Type B pancreatic cell (in vitro differentiated cells): Measurements from ENCODE around the gene CDK18. TPM values are rescaled to one million over a fixed set of nuclear protein-coding genes. Genes with fewer than 3 reads are reported as not detected.

ENCODE experiments used
- DNase-seq: peaks from one replicate; pipeline ENCODE4 v3.0.0; 2021; ENCODE audit warnings: mixed read lengths; ENCODE audit not compliant: unreplicated experiment; ENCODE audit errors: extremely low spot score
- H3K27ac Mint-ChIP-seq: 2 replicates; pipeline ENCODE4 v1.8.0; 2021; ENCODE audit warnings: mild to moderate bottlenecking, mixed read lengths
- H3K27me3 Mint-ChIP-seq: 2 replicates; pipeline ENCODE4 v1.8.0; 2021; ENCODE audit warnings: mixed read lengths
- H3K36me3 Mint-ChIP-seq: 2 replicates; pipeline ENCODE4 v1.8.0; 2021; ENCODE audit warnings: mixed read lengths
- H3K4me1 Mint-ChIP-seq: one replicate; pipeline ENCODE4 v1.8.0; 2021; ENCODE audit warnings: mixed read lengths; ENCODE audit not compliant: unreplicated experiment
- H3K4me3 Mint-ChIP-seq: 2 replicates; pipeline ENCODE4 v1.8.0; 2021; ENCODE audit warnings: mild to moderate bottlenecking, mixed read lengths
- H3K9me3 Mint-ChIP-seq: 2 replicates; pipeline ENCODE4 v1.8.0; 2021; ENCODE audit warnings: mixed read lengths
- CTCF ChIP-seq: fragments of 200-600 bp; sonication (generic); conservative IDR thresholded peaks from 2 replicates; pipeline ENCODE4 v1.5.0; 2021; ENCODE audit warnings: antibody characterized with exemption, mild to moderate bottlenecking
- total RNA-seq: library from RNA; stranded (reverse); gene quantifications from 2 replicates; pipeline ENCODE4 v1.2.1, GENCODE V29; 2021; ENCODE audit warnings: low replicate concordance

The CDK18 gene
- total RNA-seq, 1 donor from 2014 or later = 19.3 TPM

- no peak for DNase-seq
- Mint-ChIP-seq H3K9me3 (no peaks in the 10 kb centered on the region), H3K4me1 (peaks cover 17% of the 10 kb centered on the region), H3K36me3 (no peaks in the 10 kb centered on the region), H3K27ac (no peak overlapping the region), H3K4me3 (no peak overlapping the region), H3K27me3 (peaks cover 6% of the 10 kb centered on the region)
- no peak for TF ChIP-seq CTCF
These were observed 24.0 kb downstream of the CDK18 start for GRCh38 chr1:205528446-205528886.

- peak; percentile 90 for DNase-seq
- Mint-ChIP-seq H3K9me3 (no peaks in the 10 kb centered on the region), H3K4me3 (no peak overlapping the region), H3K27ac (peak overlapping the region; percentile 39), H3K27me3 (peaks cover 6% of the 10 kb centered on the region), H3K4me1 (peaks cover 19% of the 10 kb centered on the region), H3K36me3 (no peaks in the 10 kb centered on the region)
- peak; percentile 99 for TF ChIP-seq CTCF
These were observed 24.7 kb downstream of the CDK18 start for GRCh38 chr1:205528887-205529825.

- Mint-ChIP-seq H3K4me1 (peaks cover 17% of the 10 kb centered on the region), H3K9me3 (no peaks in the 10 kb centered on the region), H3K4me3 (no peak overlapping the region), H3K27me3 (peaks cover 9% of the 10 kb centered on the region), H3K27ac (no peak overlapping the region), H3K36me3 (no peaks in the 10 kb centered on the region)
- no peak for TF ChIP-seq CTCF
- DNase-seq = no peak
These were observed 25.6 kb downstream of the CDK18 start for GRCh38 chr1:205530116-205530515.

- Mint-ChIP-seq H3K36me3 (no peaks in the 10 kb centered on the region), H3K9me3 (no peaks in the 10 kb centered on the region), H3K27ac (no peak overlapping the region), H3K4me3 (no peak overlapping the region), H3K4me1 (peaks cover 17% of the 10 kb centered on the region), H3K27me3 (peaks cover 10% of the 10 kb centered on the region)
- no peak for DNase-seq
- TF ChIP-seq CTCF = no peak
These were observed 26.9 kb downstream of the CDK18 start for GRCh38 chr1:205531191-205532025.

- H3K27ac Mint-ChIP-seq = no peak overlapping the region
These were observed 27.8 kb downstream of the CDK18 start for GRCh38 chr1:205532026-205532898.

More at GRCh38 chr1:205532026-205532898, 27.8 kb downstream of the CDK18 start:
- DNase-seq = no peak
- H3K27me3 Mint-ChIP-seq = peaks cover 16% of the 10 kb centered on the region
- H3K4me1 Mint-ChIP-seq = peaks cover 22% of the 10 kb centered on the region
- H3K4me3 Mint-ChIP-seq = peak overlapping the region; percentile 60
- H3K36me3 Mint-ChIP-seq = no peaks in the 10 kb centered on the region
- TF ChIP-seq CTCF = no peak
- H3K9me3 Mint-ChIP-seq = no peaks in the 10 kb centered on the region
